MM.1S (cell line): ENCODE results near the gene KCNMA1.

Experiments used
- DNase-seq: peaks from one replicate; pipeline ENCODE4 v3.0.0-alpha.2; 2015
- H2AFZ ChIP-seq: fragments of 300-600 bp; sonication (generic); 2 replicates; pipeline ENCODE4 v1.6.0; 2016; ENCODE audit warnings: antibody characterized with exemption, low read length
- H3F3A ChIP-seq: fragments of 300-600 bp; sonication (generic); 2 replicates; pipeline ENCODE4 v1.6.1; 2016; ENCODE audit warnings: mild to moderate bottlenecking, antibody characterized with exemption, low read length, moderate library complexity, mixed read lengths; ENCODE audit not compliant: insufficient read depth
- H3K27ac ChIP-seq: fragments of 300-600 bp; sonication (generic); 2 replicates; pipeline ENCODE4 v1.5.1; 2016; ENCODE audit warnings: mild to moderate bottlenecking, low read length
- H3K27me3 ChIP-seq: fragments of 300-600 bp; sonication (generic); replicated peaks from 2 replicates; pipeline ENCODE4 v1.6.0; 2016; ENCODE audit warnings: low read length; ENCODE audit not compliant: insufficient read depth
- H3K36me3 ChIP-seq: fragments of 300-600 bp; sonication (generic); replicated peaks from 2 replicates; pipeline ENCODE4 v1.6.1; 2016; ENCODE audit warnings: mild to moderate bottlenecking, low read length, mixed read lengths; ENCODE audit not compliant: insufficient read depth
- H3K4me1 ChIP-seq: fragments of 300-600 bp; sonication (generic); 2 replicates; pipeline ENCODE4 v1.6.1; 2016; ENCODE audit warnings: low read length, mixed read lengths
- H3K4me2 ChIP-seq: fragments of 300-600 bp; sonication (generic); 2 replicates; pipeline ENCODE4 v1.6.0; 2016; ENCODE audit warnings: low read depth, low read length
- H3K4me3 ChIP-seq: fragments of 300-600 bp; sonication (generic); 2 replicates; pipeline ENCODE4 v1.5.1; 2016; ENCODE audit warnings: low read length, mixed read lengths
- H3K79me2 ChIP-seq: fragments of 300-600 bp; sonication (generic); 2 replicates; pipeline ENCODE4 v1.6.1; 2016; ENCODE audit warnings: mixed run types, low read length, mixed read lengths
- H3K9ac ChIP-seq: fragments of 300-600 bp; sonication (generic); 2 replicates; pipeline ENCODE4 v1.6.1; 2016; ENCODE audit warnings: low read length, mixed read lengths
- H3K9me2 ChIP-seq: fragments of 300-600 bp; sonication (generic); replicated peaks from 2 replicates; pipeline ENCODE4 v1.6.1; 2016; ENCODE audit warnings: mild to moderate bottlenecking, low read length, mixed read lengths; ENCODE audit not compliant: insufficient read depth
- H3K9me3 ChIP-seq: fragments of 300-600 bp; sonication (generic); replicated peaks from 2 replicates; pipeline ENCODE4 v1.6.1; 2016; ENCODE audit warnings: mild to moderate bottlenecking, low read length, mixed read lengths; ENCODE audit not compliant: insufficient read depth
- H4K20me1 ChIP-seq: fragments of 300-600 bp; sonication (generic); 2 replicates; pipeline ENCODE4 v1.6.1; 2016; ENCODE audit warnings: mild to moderate bottlenecking, low read length, moderate library complexity, mixed read lengths; ENCODE audit not compliant: insufficient read depth
- CTCF ChIP-seq: fragments of 300-600 bp; sonication (generic); IDR thresholded peaks from 2 replicates; pipeline ENCODE4 v1.5.1; 2016; ENCODE audit warnings: antibody characterized with exemption, low read length, mixed read lengths
- EZH2 ChIP-seq: fragments of 300-600 bp; sonication (generic); optimal IDR thresholded peaks from 2 replicates; pipeline ENCODE3; 2017; ENCODE audit warnings: low read depth, mild to moderate bottlenecking, antibody characterized with exemption, low read length, mixed read lengths
- EZH2phosphoT487 ChIP-seq: fragments of 300-600 bp; sonication (generic); IDR thresholded peaks from 2 replicates; pipeline ENCODE4 v1.6.1; 2018; ENCODE audit warnings: antibody characterized with exemption, low read length

The KCNMA1 gene

GRCh38 chr10:77291596-77292505, 345.8 kb downstream of the KCNMA1 start:
- no peaks in the 10 kb centered on the region for H3K4me1 ChIP-seq
- H3K9me3 ChIP-seq: no peaks in the 10 kb centered on the region
- no peaks in the 10 kb centered on the region for H3K27me3 ChIP-seq
- no peaks in the 10 kb centered on the region for H3K79me2 ChIP-seq
- no peak for TF ChIP-seq EZH2phosphoT487
- TF ChIP-seq EZH2: no peak
- TF ChIP-seq CTCF: no peak
- no peaks in the 10 kb centered on the region for H3F3A ChIP-seq
- H2AFZ ChIP-seq: no peak overlapping the region
- no peak overlapping the region for H3K9ac ChIP-seq
- no peak for DNase-seq
- H3K27ac ChIP-seq: no peak overlapping the region
- H3K4me2 ChIP-seq: no peak overlapping the region
- no peaks in the 10 kb centered on the region for H4K20me1 ChIP-seq
- no peaks in the 10 kb centered on the region for H3K36me3 ChIP-seq
- H3K4me3 ChIP-seq: no peak overlapping the region
- H3K9me2 ChIP-seq: no peaks in the 10 kb centered on the region

GRCh38 chr10:77290528-77291155, 347.0 kb downstream of the KCNMA1 start:
- H3K9ac ChIP-seq: no peak overlapping the region
- no peaks in the 10 kb centered on the region for H3K27me3 ChIP-seq
- H3K4me2 ChIP-seq: no peak overlapping the region
- no peak overlapping the region for H3K27ac ChIP-seq
- no peaks in the 10 kb centered on the region for H3K9me2 ChIP-seq
- no peaks in the 10 kb centered on the region for H3F3A ChIP-seq
- no peak overlapping the region for H3K4me3 ChIP-seq
- H3K4me1 ChIP-seq: no peaks in the 10 kb centered on the region
- H3K79me2 ChIP-seq: no peaks in the 10 kb centered on the region
- H3K9me3 ChIP-seq: no peaks in the 10 kb centered on the region
- no peaks in the 10 kb centered on the region for H3K36me3 ChIP-seq
- no peaks in the 10 kb centered on the region for H4K20me1 ChIP-seq
- TF ChIP-seq CTCF (no peak), EZH2phosphoT487 (no peak), EZH2 (no peak)
- DNase-seq: no peak
- no peak overlapping the region for H2AFZ ChIP-seq

GRCh38 chr10:77289790-77290189, 347.8 kb downstream of the KCNMA1 start:
- Histone ChIP-seq H3K36me3 (no peaks in the 10 kb centered on the region), H3K9me2 (no peaks in the 10 kb centered on the region), H3K4me3 (no peak overlapping the region), H3F3A (no peaks in the 10 kb centered on the region), H3K4me2 (no peak overlapping the region), H3K9ac (no peak overlapping the region), H3K9me3 (no peaks in the 10 kb centered on the region), H3K4me1 (no peaks in the 10 kb centered on the region), H2AFZ (no peak overlapping the region), H3K79me2 (no peaks in the 10 kb centered on the region), H3K27ac (no peak overlapping the region), H3K27me3 (no peaks in the 10 kb centered on the region), H4K20me1 (no peaks in the 10 kb centered on the region)
- no peak for TF ChIP-seq CTCF
- no peak for TF ChIP-seq EZH2
- no peak for TF ChIP-seq EZH2phosphoT487
- DNase-seq: no peak
